ENCODE measurements around the gene C1orf198.

DNA sequence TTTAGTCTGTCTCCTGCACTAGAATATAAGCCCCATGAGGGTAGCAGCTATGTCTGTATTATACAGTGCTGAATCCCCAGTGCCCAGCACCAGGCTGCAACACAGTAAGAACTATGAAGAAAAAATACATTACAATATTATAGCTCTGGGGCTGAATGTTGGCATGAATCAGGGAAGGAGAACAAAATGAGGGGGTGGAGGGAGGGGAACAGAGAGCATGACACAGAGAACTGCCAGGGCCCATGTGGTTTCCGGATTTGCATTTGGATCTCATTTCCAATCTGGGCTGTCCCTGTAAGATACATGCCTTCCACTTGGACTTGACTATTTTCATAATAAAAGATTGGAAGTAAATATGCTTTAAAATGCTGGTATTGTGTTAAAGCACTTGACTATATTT, 35.8 kb downstream of the C1orf198 start:
- TF ChIP-seq, protein P1, sequence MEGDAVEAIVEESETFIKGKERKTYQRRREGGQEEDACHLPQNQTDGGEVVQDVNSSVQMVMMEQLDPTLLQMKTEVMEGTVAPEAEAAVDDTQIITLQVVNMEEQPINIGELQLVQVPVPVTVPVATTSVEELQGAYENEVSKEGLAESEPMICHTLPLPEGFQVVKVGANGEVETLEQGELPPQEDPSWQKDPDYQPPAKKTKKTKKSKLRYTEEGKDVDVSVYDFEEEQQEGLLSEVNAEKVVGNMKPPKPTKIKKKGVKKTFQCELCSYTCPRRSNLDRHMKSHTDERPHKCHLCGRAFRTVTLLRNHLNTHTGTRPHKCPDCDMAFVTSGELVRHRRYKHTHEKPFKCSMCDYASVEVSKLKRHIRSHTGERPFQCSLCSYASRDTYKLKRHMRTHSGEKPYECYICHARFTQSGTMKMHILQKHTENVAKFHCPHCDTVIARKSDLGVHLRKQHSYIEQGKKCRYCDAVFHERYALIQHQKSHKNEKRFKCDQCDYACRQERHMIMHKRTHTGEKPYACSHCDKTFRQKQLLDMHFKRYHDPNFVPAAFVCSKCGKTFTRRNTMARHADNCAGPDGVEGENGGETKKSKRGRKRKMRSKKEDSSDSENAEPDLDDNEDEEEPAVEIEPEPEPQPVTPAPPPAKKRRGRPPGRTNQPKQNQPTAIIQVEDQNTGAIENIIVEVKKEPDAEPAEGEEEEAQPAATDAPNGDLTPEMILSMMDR (IDR thresholded peaks at IDR 0.05) = no peak
- no peak for TF ChIP-seq POLR2A (IDR thresholded peaks at IDR 0.05)

Data from heart left ventricle (tissue), 13 donors.